Astrocyte of the cerebellum (primary cell): ENCODE data around the gene RAE1.

ENCODE experiments used
- DNase-seq: peaks from one replicate; pipeline ENCODE4 v3.0.0-alpha.2; 2011; ENCODE audit warnings: low read depth
- H3K4me3 ChIP-seq: 2 replicates; pipeline ENCODE4 v1.5.1; 2011; ENCODE audit warnings: mild to moderate bottlenecking, low read depth, low read length, moderate library complexity
- CTCF ChIP-seq: IDR thresholded peaks from 2 replicates; pipeline ENCODE4 v1.5.1; 2012; ENCODE audit warnings: low read length, low read depth, moderate library complexity, mild to moderate bottlenecking; ENCODE audit errors: missing control alignments
- in situ Hi-C: cut with HindIII; loops from 2 replicates; pipeline ENCODE4 v1.10.0; 2017; ENCODE audit warnings: low sequenced_read_pairs

RAE1 gene

GRCh38 chr20:57370316-57370715 lies 19.3 kb downstream of the RAE1 start:
- in situ Hi-C loops: no loop called here
- no peak for TF ChIP-seq CTCF
- no peak for DNase-seq

GRCh38 chr20:57371363-57371762 lies 20.3 kb downstream of the RAE1 start:
- H3K4me3 ChIP-seq: no peak overlapping the region
- in situ Hi-C loops: no loop called here
- TF ChIP-seq CTCF: no peak
- DNase-seq: no peak

More at GRCh38 chr20:57370316-57370715, 19.3 kb downstream of the RAE1 start:
- H3K4me3 ChIP-seq: no peak overlapping the region

- TF ChIP-seq CTCF: no peak
- no peak overlapping the region for H3K4me3 ChIP-seq
- in situ Hi-C loops: no loop called here
- no peak for DNase-seq
Observed at GRCh38 chr20:57372157-57372556, 21.1 kb downstream of the RAE1 start.

- DNase-seq: no peak
- in situ Hi-C loops: no loop called here
- TF ChIP-seq CTCF: no peak
- H3K4me3 ChIP-seq: no peak overlapping the region
Observed at GRCh38 chr20:57372581-57373350, 21.7 kb downstream of the RAE1 start.

- no peak for TF ChIP-seq CTCF
- H3K4me3 ChIP-seq: no peak overlapping the region
- DNase-seq: no peak
- in situ Hi-C loops: no loop called here
Observed at GRCh38 chr20:57374343-57374930, 23.4 kb downstream of the RAE1 start.

GRCh38 chr20:57374931-57375651 lies 24.0 kb downstream of the RAE1 start:
- in situ Hi-C loops: loop anchor here (5.0 kb wide), 1 partner anchor 117 kb away; no protein-coding TSS in a partner anchor
- H3K4me3 ChIP-seq: no peak overlapping the region
- DNase-seq: no peak
- TF ChIP-seq CTCF: no peak
